AG08396 (cell line): ENCODE data around the gene YIPF7.

Experiments used
- DNase-seq: peaks from one replicate; pipeline ENCODE4 v3.0.0; 2012; ENCODE audit warnings: low spot score, mixed read lengths

The YIPF7 gene

GRCh38 chr4:44616621-44617020 lies 34.8 kb downstream of the YIPF7 start:
- DNase-seq, result no peak

- DNase-seq, result no peak
These were observed 68.0 kb downstream of the YIPF7 start for GRCh38 chr4:44583393-44583792.

- DNase-seq, result no peak
These were observed 71.2 kb downstream of the YIPF7 start for GRCh38 chr4:44580231-44580630.

- DNase-seq, result no peak
These were observed 72.5 kb downstream of the YIPF7 start for GRCh38 chr4:44578954-44579353.
